GM18861 (cell line): ENCODE measurements around the gene KRT16.
"Not testable (repeated sequence)": the region's sequence is repeated elsewhere in the genome, so short reads cannot be mapped to it uniquely, and the experiment has no call there.

Source experiments
- ATAC-seq: cut with Tn5 transposase; IDR thresholded peaks from one replicate; pipeline ENCODE4 v1.9.1; 2021; ENCODE audit not compliant: unreplicated experiment

The KRT16 gene

DNA sequence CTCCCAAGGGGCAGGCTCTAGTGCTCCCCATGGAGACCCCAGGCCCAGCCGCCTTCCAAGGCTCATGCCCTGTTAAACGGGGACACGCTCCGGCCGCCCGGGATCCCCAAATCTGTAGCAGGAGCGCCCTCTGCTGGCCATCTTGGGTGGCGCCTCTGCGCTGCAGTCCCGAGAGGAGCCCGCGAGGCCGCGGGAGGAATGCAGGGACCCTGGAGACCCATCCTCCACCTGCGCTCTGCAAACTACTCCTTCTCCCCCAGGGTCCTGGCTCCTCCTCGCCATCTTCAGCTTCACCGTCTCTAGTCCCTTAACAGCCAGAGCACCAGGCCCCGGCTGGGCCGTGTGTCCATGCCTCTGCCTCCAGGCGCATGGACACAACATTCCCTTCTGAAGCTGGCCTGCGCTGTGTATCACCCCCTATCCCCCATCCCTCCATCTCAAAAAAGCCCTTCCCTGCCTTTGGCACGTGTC, 35.4 kb upstream of the KRT16 start:
- ATAC-seq, result no peak

DNA sequence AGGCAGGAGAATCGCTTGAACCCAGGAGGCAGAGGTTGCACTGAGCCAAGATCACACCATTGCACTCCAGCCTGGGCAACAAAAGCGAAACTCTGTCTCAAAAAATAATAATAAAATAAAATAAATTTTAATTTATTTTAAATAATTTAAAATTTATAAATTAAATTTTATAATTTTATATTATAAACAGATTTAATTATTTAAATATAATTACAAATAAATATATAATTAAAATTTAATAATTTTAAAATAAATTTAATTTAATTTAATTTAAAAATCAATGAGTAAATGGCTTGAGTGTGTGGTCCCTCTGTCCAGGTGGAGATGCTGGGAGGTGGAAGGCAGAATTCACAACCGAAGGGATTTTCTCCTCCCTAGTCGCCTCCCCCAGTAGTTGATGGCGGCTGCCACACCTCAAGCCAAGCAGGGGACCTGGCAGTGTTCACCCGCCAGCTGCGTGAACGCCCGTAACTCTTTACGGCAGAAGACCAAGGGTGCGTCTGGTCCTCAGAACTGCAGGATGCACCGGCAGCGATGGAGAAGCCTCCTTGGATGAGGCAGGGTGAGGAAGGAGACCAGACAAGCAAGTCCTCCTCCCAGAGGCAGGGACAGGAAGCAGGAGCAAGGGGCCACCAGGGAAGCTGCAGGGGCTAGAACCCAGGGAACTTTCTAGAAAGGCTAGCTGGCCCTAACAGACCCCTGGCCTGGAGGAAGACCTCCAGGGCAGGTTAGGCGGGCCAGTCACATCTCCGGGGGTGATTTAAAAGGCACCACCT, 34.7 kb upstream of the KRT16 start:
- no peak for ATAC-seq

DNA sequence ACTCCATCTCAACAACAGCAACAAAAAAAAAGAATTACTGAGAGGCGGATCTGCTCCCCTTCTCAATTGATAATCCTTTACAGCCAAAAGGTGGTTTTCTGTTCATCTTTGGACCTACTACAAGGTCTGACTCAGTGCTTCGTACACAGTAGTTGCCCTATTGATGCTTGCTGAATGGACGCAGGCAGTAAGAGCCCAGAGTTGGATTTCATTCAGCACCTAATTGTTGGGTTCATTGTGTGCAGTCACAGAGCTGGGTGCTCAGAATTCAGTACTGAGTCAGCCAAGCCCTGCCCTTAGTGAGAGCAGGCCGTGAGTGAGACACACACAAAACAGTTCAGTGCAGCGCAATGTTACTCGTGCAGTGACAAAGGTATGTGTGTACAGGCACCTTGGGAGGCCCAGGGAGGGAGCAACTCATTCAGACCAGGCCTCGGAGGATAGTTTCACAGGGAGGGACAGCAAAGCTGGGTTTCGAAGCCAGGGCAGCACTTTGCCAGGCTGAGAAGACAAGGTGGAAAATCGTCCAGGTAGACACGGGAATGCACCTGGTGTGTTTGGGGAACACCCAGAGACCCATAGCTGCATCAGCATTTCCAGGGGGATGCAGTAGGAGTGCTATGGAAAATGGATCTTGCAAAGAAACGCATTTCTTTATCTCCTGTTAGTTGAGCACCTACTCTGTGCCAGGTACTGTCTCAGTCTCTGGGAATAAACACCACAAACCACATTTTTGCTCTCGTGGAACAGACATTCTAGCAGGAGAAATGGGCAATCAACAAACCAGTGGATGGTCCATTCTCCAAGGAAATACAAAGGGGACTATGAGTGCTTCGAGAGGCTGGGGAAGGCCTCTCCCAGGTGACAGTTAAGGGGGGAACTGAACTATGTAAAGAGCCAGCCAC, 29.9 kb upstream of the KRT16 start:
- no peak for ATAC-seq

DNA sequence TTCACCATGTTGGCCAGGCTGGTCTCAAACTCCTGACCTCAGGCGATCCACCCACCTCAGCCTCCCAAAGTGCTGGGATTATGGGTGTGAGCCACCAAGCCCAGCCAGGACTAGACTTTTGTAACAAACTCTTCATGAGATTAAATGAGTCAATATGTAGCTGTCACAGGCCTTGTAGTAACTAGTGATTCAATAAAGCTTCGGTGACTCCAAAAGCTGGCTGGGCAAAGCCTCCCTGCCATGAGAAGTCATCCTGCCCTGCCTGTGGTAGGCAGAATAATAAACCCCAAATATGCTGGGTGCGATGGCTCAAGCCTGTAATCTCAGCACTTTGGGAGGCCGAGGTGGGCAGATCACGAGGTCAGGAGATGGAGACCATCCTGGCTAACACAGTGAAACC, 28.0 kb upstream of the KRT16 start:
- not testable (repeated sequence) for ATAC-seq

DNA sequence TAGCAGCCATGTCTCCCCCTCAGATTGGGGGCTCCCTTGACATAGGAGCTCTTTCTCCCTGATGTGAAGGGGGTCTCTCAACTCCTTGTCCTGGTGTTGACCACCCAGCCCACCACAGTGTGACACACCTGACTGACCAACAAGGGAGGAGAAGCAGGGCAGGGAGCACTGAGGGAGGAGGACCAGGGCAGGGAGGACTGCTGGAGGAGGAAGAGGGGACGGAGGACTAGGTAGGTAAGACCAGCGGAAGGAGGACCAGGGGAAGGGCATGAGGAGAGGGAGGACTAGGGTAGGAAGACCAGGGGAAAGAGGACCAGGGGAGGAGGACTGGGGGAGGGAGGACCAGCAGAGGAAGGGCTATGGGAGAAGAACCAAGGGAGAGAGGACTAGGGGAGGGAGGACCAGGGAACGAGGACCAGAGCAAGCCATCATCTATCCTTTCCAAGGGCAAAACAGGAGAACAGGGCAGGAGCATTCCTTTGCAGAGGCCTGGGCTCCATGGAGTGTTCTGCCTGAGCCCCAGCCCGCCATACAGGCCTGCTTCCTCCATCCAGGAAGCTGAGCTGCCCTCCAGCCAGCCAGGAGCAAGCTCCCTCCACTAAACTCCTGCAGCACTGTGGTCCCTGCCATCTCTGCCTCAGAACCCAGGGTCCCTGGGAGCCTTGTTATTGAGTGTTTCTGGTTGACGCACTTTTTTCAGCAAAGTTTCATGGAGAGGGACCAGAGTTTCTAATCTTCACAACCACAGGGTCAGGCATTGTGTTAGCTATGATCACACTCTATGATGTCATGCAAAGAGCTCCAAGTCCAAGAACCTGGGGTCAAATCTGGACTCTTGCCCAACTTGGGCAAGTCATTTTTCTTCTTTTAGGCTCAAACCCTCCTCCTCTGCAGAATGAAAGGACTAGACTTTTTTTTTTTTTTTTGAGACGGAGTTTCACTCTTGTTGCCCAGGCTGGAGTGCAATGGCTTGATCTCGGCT, 27.2 kb upstream of the KRT16 start:
- ATAC-seq, result no peak

DNA sequence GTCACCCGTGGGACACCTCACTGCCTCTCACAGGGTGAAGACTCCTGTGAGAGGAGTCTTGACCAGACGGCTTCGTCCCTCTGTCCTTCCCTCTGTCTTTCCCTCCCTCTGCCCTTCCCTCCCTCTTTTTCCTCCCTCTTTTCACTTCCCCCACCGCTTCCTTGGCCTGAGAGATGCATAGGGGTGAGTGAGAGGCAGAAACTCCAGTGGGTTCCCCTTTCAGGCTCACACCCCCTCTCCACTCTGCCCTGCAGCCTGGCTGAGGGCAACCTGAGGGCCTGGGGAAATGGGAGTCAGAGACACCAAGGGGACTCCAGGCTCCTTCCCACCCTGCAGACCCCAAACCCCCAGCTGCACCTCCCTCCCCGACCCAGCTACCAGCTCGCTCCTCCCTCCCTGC, 26.4 kb upstream of the KRT16 start:
- ATAC-seq, result no peak

DNA sequence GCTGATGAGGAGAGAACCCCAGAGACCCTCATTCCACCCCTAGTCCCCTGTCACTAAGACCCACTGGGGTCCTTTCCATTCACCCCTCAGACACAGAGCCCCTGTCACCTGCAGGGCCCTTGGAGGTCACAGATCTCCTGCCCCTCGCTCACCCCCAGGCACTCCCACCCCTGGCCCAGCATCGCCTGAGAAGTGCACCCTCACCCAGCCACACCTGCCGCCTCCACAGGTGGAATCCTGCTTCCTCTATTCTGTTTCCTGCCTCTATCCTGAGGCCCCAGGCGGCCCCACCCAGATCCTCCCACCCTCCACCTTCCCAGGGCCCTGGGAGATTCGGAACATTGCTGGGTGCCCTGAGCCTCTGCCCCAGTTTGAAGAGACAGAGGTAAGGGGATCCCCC, 25.6 kb upstream of the KRT16 start:
- ATAC-seq, result no peak

DNA sequence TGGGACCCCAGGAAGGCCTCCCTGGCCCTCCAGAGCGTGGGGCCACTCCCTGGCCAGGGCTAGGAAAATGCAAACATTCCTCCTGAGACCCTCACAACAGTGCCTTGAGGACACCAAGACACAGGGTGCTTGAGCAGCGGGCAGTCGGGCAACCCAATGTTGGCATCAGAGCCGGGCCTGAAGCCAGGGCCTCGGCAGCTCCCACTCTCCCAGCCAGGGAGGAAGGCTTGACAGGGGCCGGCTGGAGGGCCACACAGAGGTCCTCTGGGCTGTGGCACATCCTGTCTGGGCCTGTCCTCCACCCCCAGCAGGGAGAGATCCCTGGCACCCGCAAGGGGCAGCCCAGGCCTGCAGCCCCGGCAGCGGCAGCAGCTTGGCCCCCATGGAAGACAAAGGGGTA, 24.1 kb upstream of the KRT16 start:
- ATAC-seq, result no peak

DNA sequence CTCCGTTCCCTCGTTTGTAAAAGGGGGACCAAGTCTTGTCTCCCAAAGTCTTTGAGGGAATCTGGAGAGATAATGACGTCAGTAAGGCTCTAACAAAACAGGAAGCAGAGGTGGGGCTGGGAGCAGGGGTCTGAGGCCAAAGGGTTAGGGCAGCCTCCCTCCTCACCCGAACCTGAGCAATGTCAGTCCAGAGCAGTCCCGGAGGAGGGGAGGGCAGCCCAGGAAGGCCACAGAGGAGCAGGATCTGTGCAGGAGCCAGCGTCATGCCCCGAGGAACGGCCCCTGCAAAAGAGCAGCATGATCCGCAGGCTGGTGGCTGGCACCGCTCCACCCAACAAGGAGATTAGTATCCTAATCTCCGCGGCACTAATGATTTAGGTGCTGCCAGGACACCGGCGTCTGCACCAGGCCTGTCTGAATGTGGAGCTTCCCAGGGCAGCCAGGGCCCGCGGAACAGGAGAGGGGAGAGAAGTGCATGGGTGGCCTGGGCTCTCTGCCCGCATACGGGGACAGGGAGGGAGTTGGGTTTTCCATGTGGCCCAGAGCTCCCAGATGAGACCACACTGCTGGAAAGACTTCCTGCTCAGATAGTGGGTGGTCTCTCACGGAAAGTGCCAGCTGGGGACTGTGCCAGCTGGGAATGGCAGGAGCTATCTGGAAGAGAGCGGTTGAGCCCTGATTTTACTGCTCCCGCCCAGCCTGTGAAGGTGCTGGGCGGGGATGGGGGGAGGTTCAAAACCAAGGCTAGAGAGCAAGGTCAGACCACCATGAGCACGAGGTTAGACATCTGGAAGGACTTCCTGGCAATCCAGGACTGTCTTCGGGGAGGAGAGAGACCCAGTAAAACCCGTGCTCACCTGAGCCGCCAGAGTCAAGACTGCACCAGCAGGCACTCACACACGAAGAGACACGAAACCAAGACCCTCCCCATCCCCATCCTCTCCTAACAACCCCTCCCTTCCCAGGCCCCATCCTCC, 22.8 kb upstream of the KRT16 start:
- ATAC-seq, result no peak

DNA sequence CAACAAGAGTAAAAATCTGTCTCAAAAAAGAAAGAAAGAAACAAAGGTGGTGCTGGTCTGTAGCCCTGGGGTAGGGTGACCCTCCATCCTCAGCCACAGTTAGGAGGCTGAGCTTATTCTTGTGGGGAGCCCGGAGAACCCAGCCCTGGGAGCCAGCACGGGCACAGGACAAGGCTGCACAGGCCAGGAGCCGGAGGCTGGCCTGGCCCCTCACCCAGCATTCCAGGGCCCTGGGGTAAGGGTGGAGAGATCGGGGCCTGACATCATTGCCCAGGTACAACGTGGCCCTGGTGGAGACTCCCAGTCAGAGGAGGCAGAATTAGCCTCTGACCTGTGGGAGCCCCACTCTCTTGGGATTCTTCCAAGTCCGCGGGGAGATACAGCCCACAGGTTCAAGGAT, 22.1 kb upstream of the KRT16 start:
- no peak for ATAC-seq

DNA sequence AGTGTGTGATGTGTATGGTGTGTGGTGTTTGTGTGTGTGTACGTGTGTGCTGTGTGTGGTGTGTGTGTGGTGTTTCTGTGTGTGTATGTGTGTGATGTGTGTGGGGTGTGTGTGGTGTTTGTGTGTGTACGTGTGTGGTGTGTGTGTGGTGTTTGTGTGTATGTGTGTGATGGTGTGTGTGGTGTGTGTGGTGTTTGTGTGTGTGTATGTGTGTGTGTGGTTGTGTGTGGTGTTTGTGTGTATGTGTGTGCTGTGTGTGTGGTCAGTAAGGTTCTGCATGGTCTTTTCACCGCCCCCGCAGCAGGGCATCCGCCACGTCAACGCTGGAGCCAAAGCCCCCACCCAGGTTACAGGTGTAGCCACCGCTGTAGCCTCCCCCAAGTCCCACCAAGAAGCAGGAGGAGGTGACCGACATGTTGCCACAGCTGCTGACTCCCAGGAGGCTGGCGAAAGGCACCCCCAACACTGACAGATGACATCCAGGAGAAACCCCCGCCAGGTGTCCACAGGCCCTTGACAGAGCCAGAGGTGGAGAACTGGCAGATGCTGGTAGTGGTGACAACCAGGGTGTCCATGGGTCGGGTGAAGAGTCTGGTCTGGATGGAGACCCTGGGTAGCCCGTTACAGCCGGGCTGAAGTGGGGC, 21.1 kb upstream of the KRT16 start:
- no peak for ATAC-seq

DNA sequence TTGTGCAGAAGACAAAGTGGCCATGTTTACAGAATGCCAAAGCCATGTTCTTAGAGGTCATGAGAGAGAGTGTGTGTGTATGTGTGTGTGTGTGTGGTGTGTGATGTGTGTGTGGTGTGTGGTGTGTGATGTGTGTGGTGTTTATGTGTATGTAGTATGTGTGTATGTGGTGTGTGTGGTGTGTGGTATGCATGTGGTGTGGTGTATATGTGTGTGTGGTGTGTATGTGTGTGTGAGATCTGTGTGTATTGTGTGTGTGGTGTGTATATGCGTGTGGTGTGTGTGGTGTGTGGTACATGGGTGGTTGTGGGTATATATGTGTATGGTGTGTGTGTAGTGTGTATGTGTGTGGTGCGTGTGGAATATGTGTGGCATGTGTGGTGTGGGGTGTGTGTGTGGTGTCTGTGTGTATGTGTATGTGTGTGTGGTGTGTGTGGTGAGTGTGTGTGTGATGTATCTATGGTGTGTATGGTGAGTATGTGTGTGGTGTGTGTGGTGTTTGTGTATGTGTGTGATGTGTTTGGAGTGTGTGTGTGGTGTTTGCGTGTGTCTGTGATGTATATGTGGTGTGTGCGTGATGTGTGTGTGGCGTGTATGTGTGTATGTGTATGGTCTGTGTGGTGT, 20.0 kb upstream of the KRT16 start:
- no peak for ATAC-seq

DNA sequence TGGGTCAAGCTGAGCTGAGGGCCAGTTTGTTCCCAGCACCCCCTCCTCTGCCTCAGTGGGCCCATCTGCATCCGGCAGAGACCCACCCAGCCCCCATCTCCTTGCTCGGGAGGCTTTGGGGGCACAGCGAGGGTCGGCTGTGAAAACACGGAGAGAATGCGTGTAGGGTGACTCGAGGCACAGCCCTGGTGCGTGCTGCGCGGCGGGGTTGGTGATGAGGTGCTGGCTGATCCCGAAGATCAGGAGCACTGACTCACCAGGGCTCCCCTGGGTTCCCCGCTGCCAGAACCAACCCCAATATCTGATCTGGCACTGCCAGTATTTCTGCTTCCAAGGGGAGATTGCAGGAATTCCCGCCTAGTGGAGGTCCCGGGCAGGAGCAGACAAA, 19.3 kb upstream of the KRT16 start:
- ATAC-seq, result no peak

DNA sequence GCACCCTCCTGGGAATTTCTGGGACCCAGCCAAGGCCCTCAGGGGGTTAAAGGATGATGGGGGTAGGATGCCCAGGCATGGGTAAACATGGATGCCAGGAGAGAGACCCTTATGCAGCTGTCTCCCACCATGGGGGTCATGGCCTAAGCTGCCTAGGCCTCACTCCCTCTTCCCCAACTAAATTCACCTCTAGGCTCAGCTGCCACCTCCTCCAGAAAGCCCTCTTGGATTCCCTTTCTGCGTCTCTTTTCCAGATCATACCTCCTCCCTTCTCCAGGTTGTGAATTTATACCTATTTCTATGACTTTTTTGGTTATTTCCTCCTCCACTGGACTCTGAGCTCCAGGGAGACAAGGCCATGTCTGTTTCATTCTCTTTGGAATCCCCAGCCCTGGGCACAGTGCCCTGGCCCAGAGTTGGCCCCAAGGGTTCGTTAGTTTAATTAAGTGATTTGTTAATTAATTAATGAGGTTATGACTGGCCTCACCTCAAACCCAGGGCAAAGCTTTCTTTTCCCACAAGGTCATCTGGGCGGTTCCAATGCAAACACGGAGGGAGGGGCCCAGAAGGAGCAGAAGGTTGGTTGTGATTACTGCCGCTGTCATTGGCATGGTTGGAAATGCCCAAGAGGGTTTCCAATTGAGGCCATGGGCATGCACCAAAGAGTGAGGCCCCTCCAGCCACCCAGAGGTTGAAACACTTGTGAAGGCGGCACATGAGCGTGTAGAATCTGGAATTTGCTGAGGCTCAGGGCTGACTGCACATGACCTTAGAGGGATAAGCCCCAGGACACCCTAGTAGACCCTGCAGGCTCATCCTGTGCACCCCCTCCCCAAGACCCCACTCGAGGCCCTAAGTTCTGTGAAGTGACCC, 18.7 kb upstream of the KRT16 start:
- ATAC-seq, result no peak

DNA sequence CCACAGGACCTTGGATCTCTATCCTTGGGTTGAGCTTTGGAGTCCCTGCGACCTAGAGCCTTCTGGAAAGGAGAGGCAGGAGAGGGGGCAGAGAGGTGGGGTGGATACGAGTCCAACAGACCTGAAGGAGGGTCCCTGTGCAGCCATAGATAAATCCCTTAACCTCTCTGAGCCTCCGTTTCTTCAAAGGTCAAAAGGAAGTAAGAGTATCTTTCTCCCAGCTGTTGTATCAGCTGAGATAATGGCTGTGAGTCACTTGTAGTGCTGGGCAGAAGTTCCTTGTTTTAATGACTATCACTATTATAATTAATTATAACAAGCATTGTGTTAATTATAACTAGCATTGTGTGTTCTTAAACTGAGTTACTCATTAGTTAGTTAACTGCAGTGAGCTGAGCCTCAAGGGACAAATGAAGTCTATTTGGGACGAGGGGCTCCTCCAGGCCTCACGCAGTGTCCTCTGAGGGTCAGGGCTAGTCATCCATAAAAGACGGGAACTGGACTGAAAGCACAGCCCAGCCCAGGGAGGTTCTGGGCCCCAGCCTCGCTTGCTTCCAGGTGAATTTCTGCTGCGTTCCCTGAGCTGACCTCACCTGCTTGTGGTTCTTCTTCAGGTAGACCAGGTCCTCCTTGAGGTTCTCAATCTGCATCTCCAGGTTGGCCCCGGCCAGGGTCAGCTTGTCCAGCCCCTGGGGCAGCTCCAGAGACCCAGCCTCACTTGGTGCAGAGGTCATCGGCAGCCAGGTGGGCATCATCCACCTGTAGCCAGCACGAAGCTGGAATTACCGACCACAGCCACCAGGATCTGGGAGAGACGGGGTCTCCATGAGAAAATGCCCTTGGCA, 17.5 kb upstream of the KRT16 start:
- ATAC-seq, result no peak

DNA sequence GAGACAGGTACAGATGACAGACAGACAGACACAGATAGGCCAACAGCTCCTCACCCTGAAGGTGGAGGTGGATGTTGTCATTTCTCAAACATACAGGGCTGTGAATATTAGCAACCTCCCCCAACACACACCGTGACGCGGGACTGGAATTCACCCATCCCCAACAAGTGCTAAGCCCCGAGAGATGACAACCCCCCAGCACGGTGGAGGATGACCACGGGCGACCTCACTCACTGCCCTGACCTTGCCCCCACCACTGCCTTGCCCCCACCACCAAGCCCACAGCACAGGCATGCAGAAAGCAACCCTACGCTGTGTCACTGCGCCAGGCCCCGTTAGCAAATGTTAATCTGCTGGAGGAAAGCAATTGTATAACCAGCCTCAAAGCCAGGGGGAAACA, 16.7 kb upstream of the KRT16 start:
- ATAC-seq, result no peak

DNA sequence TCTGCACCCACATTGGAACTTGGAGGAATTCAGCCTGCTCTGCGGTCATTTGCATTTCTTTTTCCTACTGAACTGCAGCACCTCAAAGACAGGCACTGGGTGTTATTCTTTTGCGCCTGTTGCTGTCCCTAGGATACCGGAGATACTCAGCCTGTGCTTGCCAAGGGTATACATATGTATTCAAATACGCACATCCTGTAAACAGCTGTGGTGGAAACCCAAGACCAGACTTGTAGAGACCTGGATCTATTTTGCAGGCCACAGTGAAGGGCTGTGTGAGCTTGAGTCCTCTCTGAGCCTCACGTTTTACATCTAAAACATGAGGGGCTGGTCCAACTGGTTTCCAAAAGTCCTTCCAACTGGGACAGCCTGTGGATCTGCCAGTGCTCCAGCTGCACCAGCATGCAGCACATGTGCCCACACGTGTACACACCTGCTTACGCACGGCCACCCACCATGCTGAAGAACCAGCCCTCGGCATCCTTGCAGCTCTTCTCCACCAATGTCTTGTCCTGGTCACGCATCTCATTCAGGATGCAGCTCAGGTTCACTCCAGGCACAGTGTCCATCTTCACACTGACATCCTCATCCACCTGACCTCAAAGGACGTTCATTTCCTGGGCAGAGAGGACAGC, 16.2 kb upstream of the KRT16 start:
- not testable (repeated sequence) for ATAC-seq
